Liver (tissue), 9 donors: ENCODE data around the gene LRRTM4. TPM values are rescaled to one million over a fixed set of nuclear protein-coding genes. Genes with fewer than 3 reads are reported as not detected.

Source experiments
- DNase-seq: peaks from one replicate; pipeline ENCODE4 v3.0.0-alpha.2; 2017; ENCODE audit warnings: low spot score
- H3K27ac ChIP-seq, 2 donors: one replicate each; pipeline ENCODE4 v1.7.0; 2013; ENCODE audit warnings: inconsistent platforms in 2 of 2, low read length in 2 of 2, control low read depth in 1 of 2, low read depth in 1 of 2, mild to moderate bottlenecking in 1 of 2
- H3K27me3 ChIP-seq, 4 donors: one replicate each; pipeline versions ENCODE4 v1.6.1 to v1.7.0; 2013; ENCODE audit warnings: low read length in 3 of 4, inconsistent platforms in 1 of 4, mild to moderate bottlenecking in 1 of 4, moderate library complexity in 1 of 4; ENCODE audit not compliant: control insufficient read depth in 4 of 4, insufficient read depth in 4 of 4
- H3K36me3 ChIP-seq, 4 donors: one replicate each; pipeline versions ENCODE4 v1.6.1 to v1.7.0; 2013; ENCODE audit warnings: low read length in 3 of 4, mild to moderate bottlenecking in 3 of 4, low read depth in 1 of 4, moderate library complexity in 1 of 4; ENCODE audit not compliant: control insufficient read depth in 4 of 4, insufficient read depth in 3 of 4
- H3K4me1 ChIP-seq, 4 donors: one replicate each; pipeline versions ENCODE4 v1.6.1 to v1.7.0; 2013; ENCODE audit warnings: low read length in 3 of 4, mild to moderate bottlenecking in 3 of 4, moderate library complexity in 1 of 4; ENCODE audit not compliant: control insufficient read depth in 4 of 4, insufficient read depth in 4 of 4
- H3K4me3 ChIP-seq, 3 donors: one replicate each; pipeline versions ENCODE4 v1.6.1 to v1.7.0; 2013; ENCODE audit warnings: low read length in 3 of 3, control low read depth in 1 of 3, low read depth in 1 of 3, mild to moderate bottlenecking in 1 of 3
- H3K9ac ChIP-seq, 2 donors: one replicate each; pipeline ENCODE4 v1.7.0; 2013; ENCODE audit warnings: low read length in 2 of 2, mild to moderate bottlenecking in 2 of 2, moderate library complexity in 2 of 2, control low read depth in 1 of 2, low read depth in 1 of 2
- H3K9me3 ChIP-seq, 4 donors: one replicate each; pipeline versions ENCODE4 v1.6.1 to v1.7.0; 2013; ENCODE audit warnings: low read length in 3 of 4; ENCODE audit not compliant: control insufficient read depth in 4 of 4
- EGR1 ChIP-seq, 2 donors: IDR thresholded peaks; 2 replicates each; pipeline ENCODE4 v1.6.1; 2016 to 2018; ENCODE audit warnings: antibody characterized with exemption in 2 of 2, low read depth in 2 of 2
- FOXA1 ChIP-seq: IDR thresholded peaks from 2 replicates; pipeline ENCODE4 v1.6.1; 2016; ENCODE audit warnings: antibody characterized with exemption
- GABPA ChIP-seq, 2 donors: IDR thresholded peaks in 1 of 2; conservative IDR thresholded peaks in 1 of 2; 2 replicates each; pipeline ENCODE4 v1.6.1; 2016; ENCODE audit warnings: antibody characterized with exemption in 2 of 2, mild to moderate bottlenecking in 1 of 2, moderate library complexity in 1 of 2
- HNF4G ChIP-seq: IDR thresholded peaks from 2 replicates; pipeline ENCODE4 v1.6.1; 2016; ENCODE audit warnings: antibody characterized with exemption
- JUND ChIP-seq, 2 donors: IDR thresholded peaks; 2 replicates each; pipeline ENCODE4 v1.6.1; 2016; ENCODE audit warnings: antibody characterized with exemption in 2 of 2
- MAX ChIP-seq: IDR thresholded peaks from 2 replicates; pipeline ENCODE4 v1.6.1; 2016; ENCODE audit warnings: antibody characterized with exemption
- NR2F2 ChIP-seq: IDR thresholded peaks from 2 replicates; pipeline ENCODE4 v1.6.1; 2016; ENCODE audit warnings: antibody characterized with exemption
- REST ChIP-seq: IDR thresholded peaks from 2 replicates; pipeline ENCODE4 v1.6.1; 2016; ENCODE audit warnings: antibody characterized with exemption, mild to moderate bottlenecking
- RXRA ChIP-seq, 2 donors: IDR thresholded peaks; 2 replicates each; pipeline ENCODE4 v1.6.1; 2017 to 2018; ENCODE audit warnings: antibody characterized with exemption in 2 of 2, mild to moderate bottlenecking in 1 of 2
- TAF1 ChIP-seq: conservative IDR thresholded peaks from 2 replicates; pipeline ENCODE4 v1.6.1; 2016; ENCODE audit warnings: antibody characterized with exemption, mild to moderate bottlenecking
- ZBTB33 ChIP-seq: IDR thresholded peaks from 2 replicates; pipeline ENCODE4 v1.6.1; 2016; ENCODE audit warnings: antibody characterized with exemption
- WGBS: extraction: QIAGEN DNeasy Blood & Tissue Kit; methylation state at CpG from one replicate; pipeline ENCODE4 v1.1.7; 2013; 5-methylcytosine and 5-hydroxymethylcytosine counted together
- polyA plus RNA-seq, 2 donors: library from polyadenylated mRNA; stranded (reverse) in 1 of 2; unstranded in 1 of 2; fragments of 200-250 nt in 1 of 2; fragments of >200 nt in 1 of 2; fragmentation: Nextera tagmentation in 1 of 2; extraction: Ambion mirVana in 1 of 2; gene quantifications; one replicate each; pipeline versions ENCODE4 v1.2.1 to v1.2.3, GENCODE V29; 2013 to 2015
- total RNA-seq, 2 donors: library from RNA; depleted of rRNA; stranded (reverse); fragments of >200 nt; gene quantifications; one replicate each; pipeline ENCODE4 v1.2.3, GENCODE V29; 2014
- donor health status: healthy.
- donor health status: healthy.
- donor health status: healthy.
- donor health status: healthy.
- donor health status: healthy.

The LRRTM4 gene
- total and polyA plus RNA-seq, 4 donors, result 0.06 to 0.09 (median 0.08) TPM; not detected in 1

- Histone ChIP-seq H3K36me3 (no peaks in the 10 kb centered on the region), H3K9me3 (no peaks in the 10 kb centered on the region), H3K27me3 (no peaks in the 10 kb centered on the region), H3K4me1 (no peaks in the 10 kb centered on the region), H3K9ac (no peak overlapping the region), H3K4me3 (no peak overlapping the region), H3K27ac (no peak overlapping the region)
- WGBS, result 84% methylated on average over 2 of the region's 2 CpGs
- no peak for DNase-seq
- no peak for TF ChIP-seq FOXA1
- no peak for TF ChIP-seq GABPA (IDR thresholded peaks at IDR 0.05 in 1 of 2, conservative IDR thresholded peaks at IDR 0.05 in 1 of 2)
Observed at GRCh38 chr2:77007686-77008085, 514.5 kb downstream of the LRRTM4 start.

GRCh38 chr2:77005522-77005921 lies 516.7 kb downstream of the LRRTM4 start:
- no peaks in the 10 kb centered on the region for H3K36me3 ChIP-seq
- no peaks in the 10 kb centered on the region for H3K9me3 ChIP-seq
- no peak overlapping the region for H3K9ac ChIP-seq
- 94% methylated on average over 2 of the region's 2 CpGs for WGBS
- no peaks in the 10 kb centered on the region for H3K4me1 ChIP-seq
- no peak overlapping the region for H3K27ac ChIP-seq
- no peak for TF ChIP-seq GABPA (IDR thresholded peaks at IDR 0.05 in 1 of 2, conservative IDR thresholded peaks at IDR 0.05 in 1 of 2)
- no peak for TF ChIP-seq REST
- TF ChIP-seq TAF1, result no peak
- no peaks in the 10 kb centered on the region for H3K27me3 ChIP-seq
- no peak for DNase-seq
- no peak overlapping the region for H3K4me3 ChIP-seq

GRCh38 chr2:77001895-77002294 lies 520.3 kb downstream of the LRRTM4 start:
- WGBS, result 93% methylated on average over 1 of the region's 1 CpG
- Histone ChIP-seq H3K9ac (no peak overlapping the region), H3K4me1 (no peaks in the 10 kb centered on the region), H3K27ac (no peak overlapping the region), H3K4me3 (no peak overlapping the region), H3K27me3 (no peaks in the 10 kb centered on the region), H3K36me3 (no peaks in the 10 kb centered on the region), H3K9me3 (no peaks in the 10 kb centered on the region)
- DNase-seq, result no peak
- TF ChIP-seq JUND (IDR thresholded peaks at IDR 0.05) (no peak), NR2F2 (no peak), RXRA (IDR thresholded peaks at IDR 0.05) (no peak)

GRCh38 chr2:76998704-76999103 lies 523.5 kb downstream of the LRRTM4 start:
- H3K4me1 ChIP-seq, result no peaks in the 10 kb centered on the region
- no peaks in the 10 kb centered on the region for H3K9me3 ChIP-seq
- 69% methylated on average over 3 of the region's 3 CpGs for WGBS

More at GRCh38 chr2:76998704-76999103, 523.5 kb downstream of the LRRTM4 start:
- H3K9ac ChIP-seq, result no peak overlapping the region
- H3K36me3 ChIP-seq, result no peaks in the 10 kb centered on the region
- no peak overlapping the region for H3K4me3 ChIP-seq
- no peak overlapping the region for H3K27ac ChIP-seq
- TF ChIP-seq REST (no peak), TAF1 (no peak), JUND (IDR thresholded peaks at IDR 0.05) (no peak), NR2F2 (no peak), EGR1 (IDR thresholded peaks at IDR 0.05; ENCODE audit: low read depth in 2 of 2) (no peak), RXRA (IDR thresholded peaks at IDR 0.05) (no peak), ZBTB33 (no peak), MAX (no peak), HNF4G (no peak)
- H3K27me3 ChIP-seq, result no peaks in the 10 kb centered on the region
- no peak for DNase-seq
